SK-N-MC (cell line): ENCODE results near the gene YKT6.
"Not testable (repeated sequence)": the region's sequence is repeated elsewhere in the genome, so short reads cannot be mapped to it uniquely, and the experiment has no call there.

Source experiments
- DNase-seq: peaks from one replicate; pipeline ENCODE4 v3.0.0-alpha.2; 2011; ENCODE audit warnings: low read depth, low spot score
- H3K27ac ChIP-seq: fragments of 200-600 bp; sonication (generic); 2 replicates; pipeline ENCODE4 v1.5.1; 2016; ENCODE audit warnings: mixed run types
- H3K36me3 ChIP-seq: fragments of 200-600 bp; sonication (generic); 2 replicates; pipeline ENCODE4 v1.6.1; 2017; ENCODE audit warnings: antibody characterized with exemption, low read length, mixed read lengths; ENCODE audit not compliant: insufficient read depth
- H3K4me3 ChIP-seq: fragments of 200-600 bp; sonication (generic); 2 replicates; pipeline ENCODE4 v1.5.1; 2016
- H3K9ac ChIP-seq: fragments of 200-600 bp; sonication (generic); 2 replicates; pipeline ENCODE4 v1.8.0; 2017; ENCODE audit warnings: mixed run types, mixed read lengths; ENCODE audit not compliant: insufficient read length
- H3K9me3 ChIP-seq: fragments of 200-600 bp; sonication (generic); 2 replicates; pipeline ENCODE4 v1.6.1; 2017; ENCODE audit warnings: low read depth, mild to moderate bottlenecking, antibody characterized with exemption, low read length, moderate library complexity, mixed read lengths
- EZH2 ChIP-seq: fragments of 200-600 bp; sonication (generic); IDR thresholded peaks from one replicate; pipeline ENCODE4 v1.6.1; 2017; ENCODE audit warnings: antibody characterized with exemption
- FOXP2 ChIP-seq: optimal IDR thresholded peaks from 2 replicates; pipeline ENCODE3; 2011; ENCODE audit warnings: mild to moderate bottlenecking, moderate library complexity; ENCODE audit not compliant: insufficient read depth; ENCODE audit errors: extremely low read length, control extremely low read depth
- POLR2AphosphoS5 ChIP-seq: IDR thresholded peaks from 2 replicates; pipeline ENCODE4 v1.6.1; 2012; ENCODE audit warnings: mild to moderate bottlenecking, low read depth, low read length, borderline replicate concordance

YKT6 gene

GRCh38 chr7:44163591-44163990, 37.2 kb upstream of the YKT6 start:
- no peak for DNase-seq
- H3K27ac ChIP-seq, result no peak overlapping the region
- TF ChIP-seq FOXP2 (no peak), POLR2AphosphoS5 (no peak), EZH2 (no peak)
- no peak overlapping the region for H3K4me3 ChIP-seq
- no peak overlapping the region for H3K9ac ChIP-seq
- no peaks in the 10 kb centered on the region for H3K36me3 ChIP-seq
- no peaks in the 10 kb centered on the region for H3K9me3 ChIP-seq

GRCh38 chr7:44167920-44168319, 32.9 kb upstream of the YKT6 start:
- Histone ChIP-seq H3K36me3 (no peaks in the 10 kb centered on the region), H3K9ac (no peak overlapping the region), H3K27ac (no peak overlapping the region), H3K4me3 (no peak overlapping the region), H3K9me3 (no peaks in the 10 kb centered on the region)
- TF ChIP-seq POLR2AphosphoS5 (no peak), EZH2 (no peak), FOXP2 (no peak)
- no peak for DNase-seq

DNA sequence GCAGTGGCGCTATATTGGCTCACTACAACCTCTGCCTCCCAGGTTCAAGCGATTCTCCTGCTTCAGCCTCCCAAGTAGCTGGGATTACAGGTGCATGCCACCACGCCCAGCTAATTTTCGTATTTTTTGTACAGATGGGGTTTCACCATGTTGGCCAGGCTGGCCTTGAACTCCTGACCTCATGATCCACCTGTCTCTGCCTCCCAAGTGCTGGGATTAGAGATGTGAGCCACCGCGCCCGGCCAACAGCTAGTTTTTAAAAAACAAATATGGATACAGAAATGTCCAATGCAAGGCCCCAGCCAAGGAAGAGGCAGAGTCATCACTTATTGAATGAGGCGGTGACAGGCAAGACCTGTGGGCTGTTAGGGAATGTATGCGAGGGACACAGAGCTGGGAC, 28.9 kb upstream of the YKT6 start:
- H3K36me3 ChIP-seq, H3K27ac ChIP-seq, H3K9me3 ChIP-seq, H3K9ac ChIP-seq, DNase-seq, H3K4me3 ChIP-seq: not testable (repeated sequence)

DNA sequence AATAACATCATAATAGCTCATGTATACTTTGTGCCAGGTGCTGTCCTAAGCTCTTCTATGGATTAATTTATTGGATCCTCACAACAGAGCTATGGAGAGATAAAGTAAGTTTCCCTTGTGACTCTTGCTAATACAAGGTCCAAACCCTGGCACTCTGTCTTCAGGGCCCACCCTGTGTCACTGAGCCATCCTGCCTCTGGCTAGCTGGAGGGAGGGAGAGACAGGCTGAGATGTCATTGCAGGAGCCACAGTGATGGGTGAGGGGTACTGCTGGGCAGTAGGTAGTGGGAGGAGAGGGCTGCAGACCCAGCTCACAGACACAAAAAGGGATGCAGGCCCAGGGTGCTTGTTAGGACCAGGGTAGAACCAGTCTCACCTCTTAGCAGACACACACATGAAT, 28.4 kb upstream of the YKT6 start:
- Histone ChIP-seq H3K9me3 (no peaks in the 10 kb centered on the region), H3K36me3 (no peaks in the 10 kb centered on the region), H3K9ac (no peak overlapping the region), H3K4me3 (no peak overlapping the region), H3K27ac (no peak overlapping the region)
- TF ChIP-seq EZH2 (no peak), FOXP2 (no peak), POLR2AphosphoS5 (no peak)
- no peak for DNase-seq

- no peak overlapping the region for H3K27ac ChIP-seq
- no peaks in the 10 kb centered on the region for H3K9me3 ChIP-seq
- DNase-seq, result no peak
- no peak overlapping the region for H3K9ac ChIP-seq
- no peak overlapping the region for H3K4me3 ChIP-seq
- H3K36me3 ChIP-seq, result no peaks in the 10 kb centered on the region
- TF ChIP-seq POLR2AphosphoS5 (no peak), FOXP2 (no peak)
These were observed 27.9 kb upstream of the YKT6 start for GRCh38 chr7:44172803-44173424.

- H3K9ac ChIP-seq, result no peak overlapping the region
- no peak overlapping the region for H3K27ac ChIP-seq
- TF ChIP-seq FOXP2 (no peak), EZH2 (no peak), POLR2AphosphoS5 (no peak)
These were observed 26.7 kb upstream of the YKT6 start for GRCh38 chr7:44173911-44174693.

DNA sequence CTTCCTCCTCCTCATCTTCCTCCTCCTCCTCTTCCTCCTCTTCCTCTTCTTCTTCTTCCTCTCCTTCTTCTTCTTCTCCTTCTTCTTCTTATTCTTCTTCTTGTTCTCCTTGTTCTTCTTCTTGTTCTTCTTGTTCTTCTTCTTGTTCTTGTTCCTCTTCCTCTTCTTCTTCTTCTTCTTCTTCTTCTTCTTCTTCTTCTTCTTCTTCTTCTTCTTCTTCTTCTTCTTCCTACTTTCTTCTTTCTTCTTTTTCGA, 26.2 kb upstream of the YKT6 start:
- not testable (repeated sequence) for H3K27ac ChIP-seq, H3K9me3 ChIP-seq, H3K4me3 ChIP-seq, DNase-seq, H3K9ac ChIP-seq, H3K36me3 ChIP-seq

More at GRCh38 chr7:44173911-44174693, 26.7 kb upstream of the YKT6 start:
- Histone ChIP-seq H3K9me3 (no peaks in the 10 kb centered on the region), H3K36me3 (no peaks in the 10 kb centered on the region), H3K4me3 (no peak overlapping the region)
- no peak for DNase-seq

- no peak overlapping the region for H3K9ac ChIP-seq
- no peak for TF ChIP-seq FOXP2
- TF ChIP-seq POLR2AphosphoS5, result no peak
- no peak for TF ChIP-seq EZH2
- no peak overlapping the region for H3K4me3 ChIP-seq
- no peaks in the 10 kb centered on the region for H3K36me3 ChIP-seq
- H3K9me3 ChIP-seq, result no peaks in the 10 kb centered on the region
- no peak for DNase-seq
- no peak overlapping the region for H3K27ac ChIP-seq
These were observed 25.0 kb upstream of the YKT6 start for GRCh38 chr7:44175730-44176129.

- Histone ChIP-seq H3K36me3 (no peaks in the 10 kb centered on the region), H3K9me3 (no peaks in the 10 kb centered on the region), H3K27ac (no peak overlapping the region), H3K9ac (no peak overlapping the region), H3K4me3 (no peak overlapping the region)
- no peak for TF ChIP-seq EZH2
- TF ChIP-seq POLR2AphosphoS5, result no peak
- no peak for TF ChIP-seq FOXP2
- no peak for DNase-seq
These were observed 24.3 kb upstream of the YKT6 start for GRCh38 chr7:44176486-44176885.
